Gastroesophageal sphincter (tissue), 4 donors: Measurements from ENCODE around the gene NEDD8. TPM values are rescaled to one million over a fixed set of nuclear protein-coding genes. Genes with fewer than 3 reads are reported as not detected.

Experiments used
- ATAC-seq: fragments of 150-250 bp; one replicate; pipeline ENCODE4 v1.9.1; 2016; ENCODE audit warnings: mild to moderate bottlenecking, moderate library complexity
- H3K27ac ChIP-seq, 4 donors: fragments of 200-600 bp; sonication (generic) in 3 of 4; 1 replicate in 3 of 4; 2 replicates in 1 of 4; pipeline ENCODE4 v1.5.1; 2016 to 2019
- H3K27me3 ChIP-seq: fragments of 200-600 bp; sonication (generic); one replicate; pipeline ENCODE4 v1.5.1; 2019
- H3K36me3 ChIP-seq, 2 donors: fragments of 200-600 bp; sonication (generic); one replicate each; pipeline ENCODE4 v1.5.1; 2019; ENCODE audit warnings: control low read depth in 1 of 2
- H3K4me1 ChIP-seq, 3 donors: fragments of 200-600 bp; sonication (generic); 1 replicate in 2 of 3; 2 replicates in 1 of 3; pipeline ENCODE4 v1.5.1; 2016 to 2019; ENCODE audit warnings: control low read depth in 2 of 3
- H3K4me3 ChIP-seq, 2 donors: fragments of 200-600 bp; sonication (generic); one replicate each; pipeline ENCODE4 v1.5.1; 2019; ENCODE audit warnings: mild to moderate bottlenecking in 1 of 2, moderate library complexity in 1 of 2
- H3K9me3 ChIP-seq, 3 donors: fragments of 200-600 bp; sonication (generic); one replicate each; pipeline ENCODE4 v1.5.1; 2017 to 2019; ENCODE audit warnings: control low read depth in 2 of 3
- EP300 ChIP-seq: sonication (generic); formaldehyde crosslinking; IDR thresholded peaks from one replicate; pipeline ENCODE4 v1.6.1; 2017; ENCODE audit warnings: antibody characterized with exemption, mild to moderate bottlenecking
- POLR2A ChIP-seq, 2 donors: fragments of 450-650 bp; IDR thresholded peaks; one replicate each; pipeline ENCODE4 v1.6.1; 2017; ENCODE audit warnings: antibody characterized with exemption in 2 of 2, mild to moderate bottlenecking in 2 of 2, moderate library complexity in 1 of 2
- POLR2AphosphoS5 ChIP-seq: sonication (generic); formaldehyde crosslinking; IDR thresholded peaks from one replicate; pipeline ENCODE4 v1.6.1; 2017; ENCODE audit warnings: antibody characterized with exemption
- WGBS, 2 donors: methylation state at CpG; one replicate each; pipeline ENCODE4 v1.1.5; 2018; ENCODE audit warnings: low coverage in 1 of 2; 5-methylcytosine and 5-hydroxymethylcytosine counted together
- total RNA-seq, 4 donors: library from RNA; depleted of rRNA; stranded (reverse); fragments of >200 nt; gene quantifications; one replicate each; pipeline ENCODE4 v1.1.0, GENCODE V29; 2016
- TF ChIP-seq, protein P1 (sequence below), 4 experiments: fragments of 200-600 bp in 2 of 4; fragments of 450-650 bp in 2 of 4; sonication (generic) in 1 of 4; IDR thresholded peaks; one replicate each; pipeline ENCODE4 v1.5.1; 2017 to 2019; ENCODE audit warnings: antibody characterized with exemption in 4 of 4, mild to moderate bottlenecking in 2 of 4, moderate library complexity in 2 of 4

Gene NEDD8
- total RNA-seq, 4 donors from 2014 or later: 136 to 193 (median 168) TPM

DNA sequence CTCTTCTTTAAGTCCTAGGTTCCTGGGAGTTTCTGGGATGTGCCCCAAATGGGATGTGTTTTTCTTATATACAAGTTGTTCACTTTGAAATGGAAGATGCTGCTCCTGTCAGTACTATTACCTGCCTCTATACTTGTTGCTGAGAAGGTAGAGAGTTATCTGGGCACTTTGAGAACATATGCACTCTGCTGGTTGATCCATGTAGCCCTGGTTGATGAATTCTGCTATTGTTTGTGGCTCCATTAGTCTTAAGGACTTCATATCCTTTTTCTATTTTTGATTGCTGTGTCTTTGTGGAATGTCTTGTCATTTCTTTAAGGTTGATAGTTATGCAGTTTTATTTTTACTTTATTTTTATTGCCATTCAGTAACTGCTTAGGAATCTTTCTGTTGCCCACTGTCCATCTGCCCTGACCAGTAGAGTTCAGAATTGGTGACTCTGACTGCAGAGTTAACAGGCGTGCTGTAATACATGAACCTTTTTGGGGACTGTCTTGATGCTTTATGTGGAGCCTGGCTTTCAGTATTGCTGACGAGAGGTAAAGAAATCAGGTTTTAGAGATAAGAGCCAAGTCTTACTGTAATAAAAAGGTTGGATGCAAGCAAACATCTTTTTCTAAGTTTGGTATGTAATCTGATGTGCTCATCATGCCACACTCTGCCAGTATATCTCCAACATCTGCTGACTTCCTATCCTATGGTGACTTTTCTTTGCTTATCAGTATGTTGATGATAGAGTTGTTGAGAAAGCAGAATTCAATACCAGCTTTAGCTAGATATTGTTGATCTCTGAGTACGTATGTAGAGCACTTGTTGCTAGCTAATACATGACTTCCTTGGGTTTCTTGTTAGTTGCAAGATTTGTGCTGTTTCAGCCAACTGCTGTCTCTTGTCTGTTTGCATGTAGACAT is 2.2 kb upstream of the NEDD8 start:
- Histone ChIP-seq H3K27me3 (no peaks in the 10 kb centered on the region), H3K9me3 (no peaks in the 10 kb centered on the region), H3K4me1 (peaks cover 4 to 63% (median 27%) of the 10 kb centered on the region in 3 donors), H3K4me3 (no peak overlapping the region), H3K27ac (peak overlapping the region in 2 of 4 donors; percentile 24 to 43), H3K36me3 (peaks cover 0 to 39% of the 10 kb centered on the region in 2 donors)
- TF ChIP-seq, protein P1, sequence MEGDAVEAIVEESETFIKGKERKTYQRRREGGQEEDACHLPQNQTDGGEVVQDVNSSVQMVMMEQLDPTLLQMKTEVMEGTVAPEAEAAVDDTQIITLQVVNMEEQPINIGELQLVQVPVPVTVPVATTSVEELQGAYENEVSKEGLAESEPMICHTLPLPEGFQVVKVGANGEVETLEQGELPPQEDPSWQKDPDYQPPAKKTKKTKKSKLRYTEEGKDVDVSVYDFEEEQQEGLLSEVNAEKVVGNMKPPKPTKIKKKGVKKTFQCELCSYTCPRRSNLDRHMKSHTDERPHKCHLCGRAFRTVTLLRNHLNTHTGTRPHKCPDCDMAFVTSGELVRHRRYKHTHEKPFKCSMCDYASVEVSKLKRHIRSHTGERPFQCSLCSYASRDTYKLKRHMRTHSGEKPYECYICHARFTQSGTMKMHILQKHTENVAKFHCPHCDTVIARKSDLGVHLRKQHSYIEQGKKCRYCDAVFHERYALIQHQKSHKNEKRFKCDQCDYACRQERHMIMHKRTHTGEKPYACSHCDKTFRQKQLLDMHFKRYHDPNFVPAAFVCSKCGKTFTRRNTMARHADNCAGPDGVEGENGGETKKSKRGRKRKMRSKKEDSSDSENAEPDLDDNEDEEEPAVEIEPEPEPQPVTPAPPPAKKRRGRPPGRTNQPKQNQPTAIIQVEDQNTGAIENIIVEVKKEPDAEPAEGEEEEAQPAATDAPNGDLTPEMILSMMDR (IDR thresholded peaks at IDR 0.05): no peak
- TF ChIP-seq POLR2AphosphoS5: no peak
- no peak for TF ChIP-seq POLR2A (IDR thresholded peaks at IDR 0.05)
- no peak for TF ChIP-seq EP300
- WGBS, 2 donors: 86 to 94% methylated on average over 3 of the region's 3 CpGs
- no peak for ATAC-seq

DNA sequence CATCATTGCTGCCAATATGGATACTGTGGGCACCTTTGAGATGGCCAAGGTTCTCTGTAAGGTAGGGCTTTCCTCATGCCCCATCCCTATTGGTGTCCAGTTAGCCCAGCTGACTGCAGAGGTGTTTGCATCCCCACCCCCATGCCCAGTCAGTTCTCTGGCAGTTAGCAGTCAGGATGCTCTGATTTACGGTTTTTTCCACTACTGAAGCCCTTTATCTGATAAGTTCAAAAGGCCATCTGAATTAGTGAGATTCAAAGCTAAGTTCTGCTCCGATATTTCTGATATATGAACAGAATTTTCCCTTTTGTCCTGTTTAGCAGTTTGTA is 1.3 kb upstream of the NEDD8 start:
- peaks cover 0 to 33% of the 10 kb centered on the region in 2 donors for H3K36me3 ChIP-seq
- H3K27ac ChIP-seq: peak overlapping the region; percentile 86 to 93 (median 89)
- no peaks in the 10 kb centered on the region for H3K9me3 ChIP-seq
- H3K4me1 ChIP-seq: peaks cover 4 to 55% (median 23%) of the 10 kb centered on the region in 3 donors
- peak overlapping the region; percentile 68 to 72 for H3K4me3 ChIP-seq
- no peaks in the 10 kb centered on the region for H3K27me3 ChIP-seq
- TF ChIP-seq POLR2AphosphoS5: no peak
- TF ChIP-seq POLR2A (IDR thresholded peaks at IDR 0.05): no peak
- TF ChIP-seq, protein P1 (IDR thresholded peaks at IDR 0.05): no peak
- no peak for TF ChIP-seq EP300
- 38 to 63% methylated on average over 1 to 2 of the region's 2 CpGs for WGBS, 2 donors
- no peak for ATAC-seq

DNA sequence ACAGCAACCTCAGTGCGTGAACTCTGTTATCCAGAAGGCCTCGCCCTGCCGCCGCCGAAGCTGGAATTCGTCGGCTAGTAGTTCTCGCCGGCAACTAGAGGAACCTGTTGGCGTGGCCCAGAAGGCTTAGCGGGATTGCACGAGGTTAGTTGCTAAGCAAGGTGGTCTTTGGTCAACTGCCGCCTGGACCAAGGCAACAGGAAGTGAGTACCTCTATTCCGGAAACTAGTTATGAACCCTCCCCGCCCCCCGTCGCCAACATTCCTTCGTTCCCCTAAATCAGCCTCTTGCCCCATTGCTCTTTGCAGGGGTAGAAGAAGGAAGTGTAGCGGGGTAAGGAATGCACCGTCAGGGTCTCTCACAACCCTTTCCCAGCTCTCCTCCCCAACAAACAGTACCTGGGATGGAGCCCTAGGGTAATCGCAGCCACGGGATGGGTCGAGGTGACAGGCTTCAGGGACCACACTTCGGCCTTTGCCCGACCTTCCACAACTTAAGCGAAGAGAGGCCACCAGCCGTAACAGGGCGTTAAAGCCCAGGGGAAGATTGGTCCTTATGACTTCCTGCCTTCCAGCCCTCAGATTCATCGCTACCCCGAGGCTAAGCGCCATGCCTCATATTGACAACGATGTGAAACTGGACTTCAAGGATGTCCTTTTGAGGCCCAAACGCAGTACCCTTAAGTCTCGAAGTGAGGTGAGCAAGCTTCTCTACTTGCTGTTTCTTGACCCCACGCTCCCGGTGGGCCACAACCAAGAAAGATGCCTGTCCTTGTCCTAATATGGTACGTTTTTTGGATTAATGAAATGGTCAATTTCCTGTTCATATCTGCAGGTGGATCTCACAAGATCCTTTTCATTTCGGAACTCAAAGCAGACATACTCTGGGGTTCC is 724 bp upstream of the NEDD8 start, which contains the start of gene GMPR2:
GMPR2 (plus strand) TSS at position 285 of the 893 bp plus-strand sequence; CDS start at position 610, 325 bp downstream.
- no peaks in the 10 kb centered on the region for H3K9me3 ChIP-seq
- peak within 1 kb of the TSS; percentile 68 to 72 for H3K4me3 ChIP-seq
- ATAC-seq: peak; percentile 76
- H3K36me3 ChIP-seq: peaks cover 0 to 33% of the 10 kb centered on the region in 2 donors
- 5 to 14% methylated on average over 7 to 22 of the region's 38 CpGs for WGBS, 2 donors
- H3K27me3 ChIP-seq: no peaks in the 10 kb centered on the region
- TF ChIP-seq, protein P1 (IDR thresholded peaks at IDR 0.05): peak in 1 of 4 experiments; percentile 21
- TF ChIP-seq POLR2A (IDR thresholded peaks at IDR 0.05) (no peak), EP300 (no peak), POLR2AphosphoS5 (peak; percentile 68)
- peaks cover 4 to 49% (median 23%) of the 10 kb centered on the region in 3 donors for H3K4me1 ChIP-seq
- peak within 1 kb of the TSS; percentile 86 to 93 (median 89) for H3K27ac ChIP-seq

DNA sequence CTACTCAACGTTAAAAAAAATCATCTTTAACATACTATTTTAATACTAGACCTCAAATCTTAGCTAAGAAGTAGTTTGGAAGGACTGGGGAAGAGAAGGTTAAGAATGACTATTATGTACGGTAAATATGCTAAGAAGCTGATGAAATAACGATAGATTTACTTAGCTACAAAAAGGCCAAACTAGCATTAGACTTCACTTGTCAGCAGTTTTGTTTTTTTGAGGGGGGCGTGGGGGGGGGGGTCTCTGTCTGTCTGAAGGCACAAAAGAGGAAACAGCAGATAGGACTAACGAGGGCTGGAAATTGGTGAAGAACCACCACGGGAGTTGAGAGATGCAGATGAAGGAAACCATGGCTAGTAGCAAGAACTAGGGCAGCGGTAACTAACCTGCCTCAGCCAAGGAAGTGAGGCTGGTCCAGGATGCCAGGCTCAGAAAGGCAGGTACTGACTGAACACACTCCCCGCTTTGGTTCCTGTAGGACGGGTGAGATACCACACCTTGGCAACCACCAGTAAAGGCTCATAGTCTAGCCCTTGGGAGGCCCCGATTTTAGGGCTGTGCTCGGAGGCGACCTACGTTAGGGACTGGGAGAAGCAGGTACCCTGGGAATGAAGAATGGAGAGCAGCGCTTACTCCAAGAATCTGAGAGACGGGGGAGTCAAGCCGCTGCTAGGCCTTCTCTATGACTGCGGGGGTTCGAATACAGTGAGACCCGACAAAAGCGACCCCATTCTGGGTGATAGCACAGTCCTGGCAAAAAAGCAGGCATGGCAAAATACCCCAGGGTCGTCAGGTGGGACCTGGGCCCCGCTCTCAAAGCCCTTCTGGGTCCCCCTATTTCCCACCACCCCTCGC is 675 bp downstream of the NEDD8 start:
- H3K4me3 ChIP-seq: peak overlapping the region; percentile 68 to 72
- H3K4me1 ChIP-seq: peaks cover 4 to 47% (median 23%) of the 10 kb centered on the region in 3 donors
- peaks cover 0 to 27% of the 10 kb centered on the region in 2 donors for H3K36me3 ChIP-seq
- 17 to 43% methylated on average over 5 to 14 of the region's 23 CpGs for WGBS, 2 donors
- ATAC-seq: no peak
- H3K27me3 ChIP-seq: no peaks in the 10 kb centered on the region
- TF ChIP-seq, protein P1 (IDR thresholded peaks at IDR 0.05): no peak
- no peaks in the 10 kb centered on the region for H3K9me3 ChIP-seq
- peak overlapping the region; percentile 86 to 93 (median 89) for H3K27ac ChIP-seq
